PFSK-1 (cell line): ENCODE measurements around the gene SYTL5.

Experiments
- FOXP2 ChIP-seq: optimal IDR thresholded peaks from 2 replicates; pipeline ENCODE3; 2011; ENCODE audit warnings: borderline replicate concordance, control low read depth, inconsistent platforms; ENCODE audit not compliant: insufficient read depth; ENCODE audit errors: extremely low read length, extremely low read depth
- POLR2AphosphoS5 ChIP-seq: IDR thresholded peaks from 2 replicates; pipeline ENCODE4 v1.6.1; 2012; ENCODE audit warnings: low read depth, mild to moderate bottlenecking, control low read depth, low read length, moderate library complexity
- SIN3A ChIP-seq: IDR thresholded peaks from 2 replicates; pipeline ENCODE4 v1.6.1; 2012; ENCODE audit warnings: mild to moderate bottlenecking, low read length, moderate library complexity, borderline replicate concordance; ENCODE audit not compliant: insufficient read depth
- TAF1 ChIP-seq: IDR thresholded peaks from 2 replicates; pipeline ENCODE4 v1.6.1; 2012; ENCODE audit warnings: low read length, control low read depth, borderline replicate concordance; ENCODE audit not compliant: insufficient read depth

DNA sequence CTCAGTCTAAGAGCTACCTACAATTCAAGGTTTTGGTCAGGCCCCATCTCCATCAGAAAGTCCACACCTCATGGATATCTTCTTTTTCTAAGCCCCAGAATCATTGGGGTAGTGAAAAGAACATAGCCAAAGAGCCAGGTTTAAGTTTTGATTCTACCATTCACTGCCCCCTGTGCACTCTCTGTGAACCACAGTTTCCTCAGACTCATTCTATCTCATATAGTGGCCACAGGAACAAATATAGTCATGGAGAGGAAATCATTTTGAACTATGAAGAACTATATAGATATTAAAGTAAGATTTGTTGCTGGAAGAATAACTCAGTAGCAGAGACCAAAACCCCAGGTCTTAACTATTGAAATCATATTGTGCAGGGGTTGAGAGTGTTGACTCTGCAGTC lies 3.3 kb downstream of the SYTL5 start:
- TF ChIP-seq SIN3A = no peak
- TF ChIP-seq TAF1 = no peak
- TF ChIP-seq POLR2AphosphoS5 = no peak
- no peak for TF ChIP-seq FOXP2
